H9 (cell line): ENCODE measurements around the gene LSM4. TPM values are rescaled to one million over a fixed set of nuclear protein-coding genes. Genes with fewer than 3 reads are reported as not detected.
"Not testable (repeated sequence)": the region's sequence is repeated elsewhere in the genome, so short reads cannot be mapped to it uniquely, and the experiment has no call there.

Experiments used
- DNase-seq: peaks from one replicate; pipeline ENCODE4 v3.0.0-alpha.2; 2017
- H2AFZ ChIP-seq: one replicate; pipeline ENCODE4 v1.6.1; 2013; ENCODE audit warnings: mild to moderate bottlenecking, low read length, control low read depth, moderate library complexity
- H2AK5ac ChIP-seq: 2 replicates; pipeline ENCODE4 v1.6.1; 2013; ENCODE audit warnings: low read length, control low read depth, mixed read lengths; ENCODE audit not compliant: insufficient read length
- H2BK120ac ChIP-seq: one replicate; pipeline ENCODE4 v1.6.1; 2013; ENCODE audit warnings: low read depth, mild to moderate bottlenecking, low read length, control low read depth, inconsistent platforms; ENCODE audit not compliant: poor library complexity, severe bottlenecking
- H2BK12ac ChIP-seq: 2 replicates; pipeline ENCODE4 v1.6.1; 2013; ENCODE audit warnings: low read length, control low read depth, mixed read lengths, low read depth; ENCODE audit not compliant: insufficient read length
- H2BK15ac ChIP-seq: 2 replicates; pipeline ENCODE4 v1.6.1; 2013; ENCODE audit warnings: low read depth, low read length, control low read depth
- H2BK20ac ChIP-seq: one replicate; pipeline ENCODE4 v1.6.1; 2013; ENCODE audit warnings: low read depth, mild to moderate bottlenecking, low read length, control low read depth, inconsistent platforms; ENCODE audit not compliant: poor library complexity, severe bottlenecking
- H2BK5ac ChIP-seq: 2 replicates; pipeline ENCODE4 v1.6.1; 2013; ENCODE audit warnings: low read length, control low read depth, mixed read lengths; ENCODE audit not compliant: insufficient read length
- H3K14ac ChIP-seq: 2 replicates; pipeline ENCODE4 v1.6.1; 2013; ENCODE audit warnings: low read length, control low read depth; ENCODE audit not compliant: insufficient read depth
- H3K18ac ChIP-seq: 2 replicates; pipeline ENCODE4 v1.6.1; 2013; ENCODE audit warnings: low read depth, mild to moderate bottlenecking, mixed read lengths, low read length, control low read depth; ENCODE audit not compliant: insufficient read length
- H3K23ac ChIP-seq: 2 replicates; pipeline ENCODE4 v1.6.1; 2013; ENCODE audit warnings: low read length, control low read depth, mixed read lengths, low read depth; ENCODE audit not compliant: insufficient read length
- H3K23me2 ChIP-seq: 2 replicates; pipeline ENCODE4 v1.6.1; 2013; ENCODE audit warnings: low read depth, mild to moderate bottlenecking, mixed read lengths, low read length, control low read depth; ENCODE audit not compliant: insufficient read length, poor library complexity, severe bottlenecking
- H3K27ac ChIP-seq: 2 replicates; pipeline ENCODE4 v1.5.1; 2013; ENCODE audit warnings: low read length, control low read depth, mixed read lengths, low read depth; ENCODE audit not compliant: insufficient read length
- H3K27me3 ChIP-seq: 2 replicates; pipeline ENCODE4 v1.6.1; 2013; ENCODE audit warnings: low read length, control low read depth, inconsistent platforms; ENCODE audit not compliant: insufficient read depth
- H3K4ac ChIP-seq: 2 replicates; pipeline ENCODE4 v1.6.1; 2013; ENCODE audit warnings: low read depth, mild to moderate bottlenecking, control low read depth, inconsistent platforms, low read length, moderate library complexity
- H3K4me1 ChIP-seq: 2 replicates; pipeline ENCODE4 v1.6.1; 2013; ENCODE audit warnings: low read length, control low read depth, inconsistent platforms; ENCODE audit not compliant: insufficient read depth
- H3K4me2 ChIP-seq: 2 replicates; pipeline ENCODE4 v1.6.1; 2013; ENCODE audit warnings: low read length, control low read depth, mixed read lengths; ENCODE audit not compliant: insufficient read length, insufficient read depth
- H3K56ac ChIP-seq: 2 replicates; pipeline ENCODE4 v1.6.1; 2013; ENCODE audit warnings: low read depth, mild to moderate bottlenecking, mixed read lengths, low read length, control low read depth; ENCODE audit not compliant: insufficient read length
- H3K79me1 ChIP-seq: 2 replicates; pipeline ENCODE4 v1.6.1; 2013; ENCODE audit warnings: low read depth, mild to moderate bottlenecking, moderate library complexity, low read length, control low read depth, inconsistent platforms; ENCODE audit not compliant: insufficient read depth, poor library complexity, severe bottlenecking
- H3K79me2 ChIP-seq: 2 replicates; pipeline ENCODE4 v1.6.1; 2013; ENCODE audit warnings: low read length, control low read depth, inconsistent platforms; ENCODE audit not compliant: insufficient read depth
- H3K9ac ChIP-seq: 2 replicates; pipeline ENCODE4 v1.6.1; 2013; ENCODE audit warnings: low read length, control low read depth, mixed read lengths; ENCODE audit not compliant: insufficient read length; ENCODE audit errors: extremely low read depth
- H3K9me3 ChIP-seq: one replicate; pipeline ENCODE4 v1.6.1; 2013; ENCODE audit warnings: low read depth, low read length, inconsistent platforms; ENCODE audit not compliant: control insufficient read depth
- H3T11ph ChIP-seq: one replicate; pipeline ENCODE4 v1.6.1; 2013; ENCODE audit warnings: mild to moderate bottlenecking, low read length, control low read depth, inconsistent platforms
- H4K20me1 ChIP-seq: one replicate; pipeline ENCODE4 v1.6.1; 2013; ENCODE audit not compliant: control insufficient read depth, insufficient read length, insufficient read depth
- H4K5ac ChIP-seq: 2 replicates; pipeline ENCODE4 v1.6.1; 2013; ENCODE audit warnings: low read depth, mild to moderate bottlenecking, mixed read lengths, low read length, control low read depth; ENCODE audit not compliant: insufficient read length
- H4K8ac ChIP-seq: replicated peaks from 2 replicates; pipeline ENCODE4 v1.6.1; 2013; ENCODE audit warnings: low read length, control low read depth, mixed read lengths, low read depth; ENCODE audit not compliant: insufficient read length
- H4K91ac ChIP-seq: 2 replicates; pipeline ENCODE4 v1.6.1; 2013; ENCODE audit warnings: low read depth, mild to moderate bottlenecking, moderate library complexity, mixed read lengths, low read length, control low read depth; ENCODE audit not compliant: insufficient read length
- H3K27ac Mint-ChIP-seq, 3 experiments: 2 replicates in 2 of 3; 3 replicates in 1 of 3; pipeline ENCODE4 v1.8.0; 2020 to 2021; ENCODE audit warnings: mixed read lengths in 3 of 3, mild to moderate bottlenecking in 1 of 3, moderate library complexity in 1 of 3
- H3K27me3 Mint-ChIP-seq: 2 replicates; pipeline ENCODE4 v1.8.0; 2021; ENCODE audit warnings: low read depth, mild to moderate bottlenecking, moderate library complexity, mixed read lengths
- H3K36me3 Mint-ChIP-seq, 3 experiments: 2 replicates in 2 of 3; 3 replicates in 1 of 3; pipeline ENCODE4 v1.8.0; 2020 to 2021; ENCODE audit warnings: low read depth in 3 of 3, mixed read lengths in 3 of 3; ENCODE audit not compliant: insufficient read depth in 1 of 3
- H3K4me1 Mint-ChIP-seq, 2 experiments: 2 replicates each; pipeline ENCODE4 v1.8.0; 2020; ENCODE audit warnings: mixed read lengths in 2 of 2
- H3K4me3 Mint-ChIP-seq, 2 experiments: 2 replicates in 1 of 2; 3 replicates in 1 of 2; pipeline ENCODE4 v1.8.0; 2020 to 2021; ENCODE audit warnings: mild to moderate bottlenecking in 2 of 2, mixed read lengths in 2 of 2, moderate library complexity in 1 of 2
- H3K9me3 Mint-ChIP-seq, 2 experiments: 2 replicates in 1 of 2; 3 replicates in 1 of 2; pipeline ENCODE4 v1.8.0; 2020; ENCODE audit warnings: mild to moderate bottlenecking in 2 of 2, mixed read lengths in 2 of 2, moderate library complexity in 1 of 2
- WGBS: extraction: QIAGEN DNeasy Blood & Tissue Kit; methylation state at CpG from one replicate; pipeline ENCODE4 v1.1.7; 2013; ENCODE audit warnings: missing lambda C conversion rate, low lambda C conversion rate, mixed read lengths; ENCODE audit not compliant: insufficient read length; ENCODE audit errors: extremely low coverage; 5-methylcytosine and 5-hydroxymethylcytosine counted together
- total RNA-seq: library from RNA; stranded (reverse); gene quantifications from 2 replicates; pipeline ENCODE4 v1.2.1, GENCODE V29; 2021
- TF ChIP-seq, protein P1 (sequence below): fragments of 200-600 bp; sonication (generic); conservative IDR thresholded peaks from 3 replicates; pipeline ENCODE4 v1.8.0; 2021; ENCODE audit warnings: antibody characterized with exemption, mild to moderate bottlenecking

Gene LSM4
- total RNA-seq, 1 experiment from 2014 or later: 342 TPM

DNA sequence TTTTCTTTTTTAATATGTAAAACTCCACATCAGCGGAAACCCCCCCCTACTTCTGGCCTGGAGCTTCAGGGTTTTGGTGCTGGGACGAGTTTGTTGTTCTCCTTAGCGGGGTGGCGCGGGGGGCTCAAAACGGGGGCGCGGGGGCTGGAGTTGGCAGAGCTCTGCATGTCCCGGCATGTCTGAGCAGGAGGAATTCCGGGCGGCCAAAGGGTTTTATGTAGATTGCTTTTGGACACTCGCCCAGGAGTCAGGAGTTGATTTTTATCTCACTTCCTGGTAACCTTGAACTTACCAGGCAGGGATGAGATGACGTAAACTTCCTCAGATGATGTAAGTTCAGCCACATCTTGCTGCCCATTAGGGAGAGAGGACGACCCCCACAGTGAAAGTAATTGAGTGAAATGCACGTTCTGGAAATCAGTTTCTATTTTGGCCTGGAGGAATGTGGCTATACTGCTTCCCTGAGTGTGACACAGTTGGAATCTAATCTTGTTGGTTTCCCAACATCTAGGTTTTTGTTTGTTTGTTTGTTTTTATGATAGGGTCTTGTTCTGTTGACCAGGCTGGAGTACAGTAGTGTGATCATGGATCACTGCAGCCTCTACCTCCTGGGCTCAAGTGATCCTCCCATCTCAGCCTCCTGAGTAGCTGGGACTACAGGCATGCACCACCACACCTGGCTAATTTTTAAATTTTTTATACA lies 42.1 kb upstream of the LSM4 start:
- H4K91ac ChIP-seq: no peak overlapping the region
- no peak overlapping the region for H3T11ph ChIP-seq
- no peaks in the 10 kb centered on the region; a peak in 1 of 5 replicates for H3K9me3 Mint-ChIP-seq
- H3K56ac ChIP-seq: no peak overlapping the region
- H3K23me2 ChIP-seq: no peaks in the 10 kb centered on the region
- no peaks in the 10 kb centered on the region for H3K27me3 ChIP-seq
- H4K5ac ChIP-seq: no peak overlapping the region
- 0 out of 2 replicates have a peak, but pooled peaks cover 2% of the 10 kb centered on the region for H3K4me1 ChIP-seq
- H3K9ac ChIP-seq: no peak overlapping the region
- TF ChIP-seq, protein P1, sequence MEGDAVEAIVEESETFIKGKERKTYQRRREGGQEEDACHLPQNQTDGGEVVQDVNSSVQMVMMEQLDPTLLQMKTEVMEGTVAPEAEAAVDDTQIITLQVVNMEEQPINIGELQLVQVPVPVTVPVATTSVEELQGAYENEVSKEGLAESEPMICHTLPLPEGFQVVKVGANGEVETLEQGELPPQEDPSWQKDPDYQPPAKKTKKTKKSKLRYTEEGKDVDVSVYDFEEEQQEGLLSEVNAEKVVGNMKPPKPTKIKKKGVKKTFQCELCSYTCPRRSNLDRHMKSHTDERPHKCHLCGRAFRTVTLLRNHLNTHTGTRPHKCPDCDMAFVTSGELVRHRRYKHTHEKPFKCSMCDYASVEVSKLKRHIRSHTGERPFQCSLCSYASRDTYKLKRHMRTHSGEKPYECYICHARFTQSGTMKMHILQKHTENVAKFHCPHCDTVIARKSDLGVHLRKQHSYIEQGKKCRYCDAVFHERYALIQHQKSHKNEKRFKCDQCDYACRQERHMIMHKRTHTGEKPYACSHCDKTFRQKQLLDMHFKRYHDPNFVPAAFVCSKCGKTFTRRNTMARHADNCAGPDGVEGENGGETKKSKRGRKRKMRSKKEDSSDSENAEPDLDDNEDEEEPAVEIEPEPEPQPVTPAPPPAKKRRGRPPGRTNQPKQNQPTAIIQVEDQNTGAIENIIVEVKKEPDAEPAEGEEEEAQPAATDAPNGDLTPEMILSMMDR: no peak
- DNase-seq: no peak
- no peak overlapping the region for H2BK20ac ChIP-seq
- peak overlapping the region; percentile 43 for H3K18ac ChIP-seq
- H3K79me1 ChIP-seq: no peaks in the 10 kb centered on the region
- no CpG with 5 or more reads among the region's 15 CpGs for WGBS
- no peak overlapping the region for H2BK15ac ChIP-seq
- H3K4me3 Mint-ChIP-seq: no peak overlapping the region
- no peaks in the 10 kb centered on the region for H3K9me3 ChIP-seq
- H2BK12ac ChIP-seq: no peak overlapping the region
- peak overlapping the region; percentile 87 to 95 (median 92) for H3K27ac Mint-ChIP-seq
- H4K20me1 ChIP-seq: no peaks in the 10 kb centered on the region
- peaks cover 0 to 59% (median 3%) of the 10 kb centered on the region in 3 experiments; a peak in 5 of 7 replicates for H3K36me3 Mint-ChIP-seq
- no peak overlapping the region for H3K4ac ChIP-seq
- no peak overlapping the region for H3K14ac ChIP-seq
- H2BK120ac ChIP-seq: peak overlapping the region; percentile 28
- no peak overlapping the region for H2BK5ac ChIP-seq
- H2AFZ ChIP-seq: no peak overlapping the region
- H3K4me2 ChIP-seq: no peak overlapping the region
- H3K4me1 Mint-ChIP-seq: peaks cover 23 to 35% of the 10 kb centered on the region in 2 experiments
- no peak overlapping the region for H2AK5ac ChIP-seq
- no peaks in the 10 kb centered on the region for H3K27me3 Mint-ChIP-seq
- H3K23ac ChIP-seq: no peak overlapping the region
- H4K8ac ChIP-seq: no peak overlapping the region
- H3K27ac ChIP-seq: peak overlapping the region; percentile 4
- H3K79me2 ChIP-seq: no peaks in the 10 kb centered on the region

DNA sequence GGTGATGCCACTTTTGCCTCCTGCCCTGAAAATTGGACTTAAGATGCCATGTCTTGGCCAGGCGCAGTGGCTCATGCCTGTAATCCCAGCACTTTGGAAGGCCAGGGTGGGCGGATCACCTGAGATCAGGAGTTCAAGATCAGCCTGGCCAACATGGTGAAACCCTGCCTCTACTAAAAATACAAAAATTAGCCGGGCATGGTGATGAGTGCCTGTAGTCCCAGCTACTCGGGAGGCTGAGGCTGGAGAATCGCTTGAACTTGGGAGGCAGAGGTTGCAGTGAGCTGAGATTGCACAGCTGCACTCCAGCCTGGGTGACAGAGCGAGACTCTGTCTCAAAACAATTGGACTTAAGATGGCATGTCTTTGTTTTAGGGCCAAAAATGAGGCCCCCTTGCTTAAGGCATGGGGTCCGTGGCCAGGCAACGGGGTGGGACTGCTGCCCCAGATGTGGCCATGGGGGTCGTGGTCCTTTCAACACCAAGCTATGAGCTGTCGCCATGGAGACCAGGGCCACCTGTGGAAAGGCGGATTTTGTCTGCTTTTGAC lies 41.5 kb upstream of the LSM4 start:
- peak overlapping the region; percentile 87 to 95 (median 92); a peak in 5 of 7 replicates for H3K27ac Mint-ChIP-seq
- not testable (repeated sequence) for H3K9ac ChIP-seq

More for the DNA sequence above, 41.5 kb upstream of the LSM4 start:
- not testable (repeated sequence) for H3T11ph ChIP-seq, H4K20me1 ChIP-seq, H3K4me1 ChIP-seq, H3K79me1 ChIP-seq, H2AK5ac ChIP-seq, H4K8ac ChIP-seq, H3K4me3 Mint-ChIP-seq, H3K23ac ChIP-seq, H3K27ac ChIP-seq, DNase-seq, H4K91ac ChIP-seq, H3K27me3 Mint-ChIP-seq, H2BK5ac ChIP-seq, H2AFZ ChIP-seq, H2BK12ac ChIP-seq, H2BK120ac ChIP-seq, H2BK15ac ChIP-seq, H2BK20ac ChIP-seq, H3K23me2 ChIP-seq, H3K9me3 Mint-ChIP-seq, H3K56ac ChIP-seq, H3K18ac ChIP-seq, H3K4ac ChIP-seq, H3K14ac ChIP-seq, H3K79me2 ChIP-seq, H3K4me2 ChIP-seq, H4K5ac ChIP-seq, H3K9me3 ChIP-seq, H3K27me3 ChIP-seq
- no CpG with 5 or more reads among the region's 11 CpGs for WGBS
- Mint-ChIP-seq H3K4me1 (peaks cover 23 to 32% of the 10 kb centered on the region in 2 experiments), H3K36me3 (peaks cover 1 to 65% (median 3%) of the 10 kb centered on the region in 3 experiments; a peak in 5 of 7 replicates)
